Liver (tissue), 3 donors: ENCODE results near the gene CNGA3.

Experiments
- CTCF ChIP-seq: fragments of 150-350 bp; IDR thresholded peaks from 2 replicates; pipeline ENCODE4 v1.5.1; 2017; ENCODE audit warnings: improper control_type of control experiment, low read depth, low read length; ENCODE audit not compliant: missing input control
- EGR1 ChIP-seq, 2 donors: IDR thresholded peaks; 2 replicates each; pipeline ENCODE4 v1.6.1; 2016 to 2018; ENCODE audit warnings: antibody characterized with exemption in 2 of 2, low read depth in 2 of 2
- donor health status: healthy.
- donor health status: healthy.

DNA sequence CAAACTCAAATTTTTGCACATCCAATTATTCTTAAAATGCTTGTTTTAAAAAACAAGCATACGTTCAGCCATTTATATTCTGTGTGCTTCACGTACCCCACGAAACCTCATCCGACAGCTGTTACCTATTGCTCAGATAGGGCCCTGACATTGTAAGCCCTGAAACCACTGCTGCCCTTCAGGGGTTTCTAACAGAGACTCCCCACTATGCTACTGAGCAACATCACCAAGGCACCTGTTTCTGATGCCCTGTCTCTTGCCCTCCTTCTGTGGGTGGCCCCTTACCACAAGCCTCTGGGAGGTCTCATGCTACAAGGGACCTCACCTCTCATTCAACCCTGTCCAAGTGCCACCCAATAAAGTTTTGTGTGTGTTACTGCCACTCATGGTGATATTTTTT, 18.5 kb upstream of the CNGA3 start:
- TF ChIP-seq CTCF (no peak), EGR1 (IDR thresholded peaks at IDR 0.05; ENCODE audit: low read depth in 2 of 2) (no peak)
